AG09319 (cell line): ENCODE data around the gene MCF2L.

Experiments
- DNase-seq: peaks from one replicate; pipeline ENCODE4 v3.0.0-alpha.2; 2010; ENCODE audit warnings: low read depth; ENCODE audit errors: extremely low read depth
- TF ChIP-seq, protein P1 (sequence below): IDR thresholded peaks from 2 replicates; pipeline ENCODE4 v1.5.1; 2011; ENCODE audit warnings: low read depth, mild to moderate bottlenecking, inconsistent platforms, low read length, moderate library complexity

Gene MCF2L

DNA sequence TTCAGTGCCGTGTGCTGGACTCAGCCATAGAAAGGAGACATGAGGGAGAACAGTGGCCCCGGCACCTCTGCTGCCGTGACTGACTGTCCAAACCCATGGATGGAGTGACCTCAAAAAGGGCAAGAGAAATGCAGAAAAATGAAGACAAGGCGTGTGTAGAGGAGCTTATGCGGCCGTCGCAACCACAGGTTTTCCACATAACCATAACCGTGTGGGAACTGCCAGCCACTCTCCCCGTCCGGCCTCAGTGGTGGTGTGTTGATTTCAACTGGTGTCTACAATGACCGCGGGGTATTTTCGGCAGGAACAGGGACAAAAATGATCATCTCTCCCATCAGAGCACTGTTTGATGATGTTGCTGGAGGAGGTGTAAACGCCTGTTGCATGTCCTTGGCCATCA lies 93.7 kb downstream of the MCF2L start:
- no peak for DNase-seq
- TF ChIP-seq, protein P1, sequence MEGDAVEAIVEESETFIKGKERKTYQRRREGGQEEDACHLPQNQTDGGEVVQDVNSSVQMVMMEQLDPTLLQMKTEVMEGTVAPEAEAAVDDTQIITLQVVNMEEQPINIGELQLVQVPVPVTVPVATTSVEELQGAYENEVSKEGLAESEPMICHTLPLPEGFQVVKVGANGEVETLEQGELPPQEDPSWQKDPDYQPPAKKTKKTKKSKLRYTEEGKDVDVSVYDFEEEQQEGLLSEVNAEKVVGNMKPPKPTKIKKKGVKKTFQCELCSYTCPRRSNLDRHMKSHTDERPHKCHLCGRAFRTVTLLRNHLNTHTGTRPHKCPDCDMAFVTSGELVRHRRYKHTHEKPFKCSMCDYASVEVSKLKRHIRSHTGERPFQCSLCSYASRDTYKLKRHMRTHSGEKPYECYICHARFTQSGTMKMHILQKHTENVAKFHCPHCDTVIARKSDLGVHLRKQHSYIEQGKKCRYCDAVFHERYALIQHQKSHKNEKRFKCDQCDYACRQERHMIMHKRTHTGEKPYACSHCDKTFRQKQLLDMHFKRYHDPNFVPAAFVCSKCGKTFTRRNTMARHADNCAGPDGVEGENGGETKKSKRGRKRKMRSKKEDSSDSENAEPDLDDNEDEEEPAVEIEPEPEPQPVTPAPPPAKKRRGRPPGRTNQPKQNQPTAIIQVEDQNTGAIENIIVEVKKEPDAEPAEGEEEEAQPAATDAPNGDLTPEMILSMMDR = no peak

DNA sequence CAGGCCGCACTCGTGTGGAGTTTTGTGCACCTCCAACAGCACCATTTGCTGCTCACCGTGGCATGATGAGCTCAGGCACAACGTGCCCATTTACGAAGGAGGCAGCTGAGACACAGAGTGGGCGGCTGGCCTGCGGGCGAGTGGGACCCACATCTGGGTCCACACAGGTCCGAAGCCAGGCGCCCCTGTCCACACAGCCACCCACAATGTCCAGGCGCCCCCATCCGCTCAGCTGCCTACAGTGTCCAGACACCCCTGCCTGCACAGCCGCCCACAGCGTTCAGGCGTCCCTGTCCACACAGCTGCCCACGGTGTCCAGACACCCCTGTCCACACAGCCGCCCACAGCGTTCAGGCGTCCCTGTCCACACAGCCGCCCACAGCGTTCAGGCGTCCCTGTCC lies 94.1 kb downstream of the MCF2L start:
- TF ChIP-seq, protein P1 = no peak
- no peak for DNase-seq

DNA sequence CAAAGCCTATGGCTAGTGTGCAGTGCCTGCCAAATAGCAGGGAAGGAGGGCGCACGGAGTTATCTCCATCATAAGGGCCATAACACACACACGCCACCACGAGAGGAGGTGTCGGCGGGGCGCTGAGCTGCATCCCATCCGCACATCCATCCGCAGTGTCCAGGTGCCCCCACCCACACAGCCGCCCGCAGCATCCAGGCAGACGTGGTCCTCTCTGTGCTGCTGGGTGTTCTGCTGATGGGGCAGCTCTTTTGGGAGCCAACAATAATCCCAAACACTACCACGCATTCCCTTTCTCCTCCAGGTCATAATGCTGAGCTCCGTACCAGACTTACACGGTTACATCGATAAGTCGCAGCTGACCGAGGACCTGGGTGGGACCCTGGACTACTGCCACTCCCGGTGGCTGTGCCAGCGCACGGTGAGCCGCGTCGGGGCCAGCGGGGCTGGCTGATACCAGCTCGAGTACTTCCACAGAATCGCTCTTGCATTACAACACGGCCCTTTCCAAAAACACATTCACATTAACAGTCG lies 95.1 kb downstream of the MCF2L start:
- DNase-seq = no peak
- TF ChIP-seq, protein P1 = no peak

DNA sequence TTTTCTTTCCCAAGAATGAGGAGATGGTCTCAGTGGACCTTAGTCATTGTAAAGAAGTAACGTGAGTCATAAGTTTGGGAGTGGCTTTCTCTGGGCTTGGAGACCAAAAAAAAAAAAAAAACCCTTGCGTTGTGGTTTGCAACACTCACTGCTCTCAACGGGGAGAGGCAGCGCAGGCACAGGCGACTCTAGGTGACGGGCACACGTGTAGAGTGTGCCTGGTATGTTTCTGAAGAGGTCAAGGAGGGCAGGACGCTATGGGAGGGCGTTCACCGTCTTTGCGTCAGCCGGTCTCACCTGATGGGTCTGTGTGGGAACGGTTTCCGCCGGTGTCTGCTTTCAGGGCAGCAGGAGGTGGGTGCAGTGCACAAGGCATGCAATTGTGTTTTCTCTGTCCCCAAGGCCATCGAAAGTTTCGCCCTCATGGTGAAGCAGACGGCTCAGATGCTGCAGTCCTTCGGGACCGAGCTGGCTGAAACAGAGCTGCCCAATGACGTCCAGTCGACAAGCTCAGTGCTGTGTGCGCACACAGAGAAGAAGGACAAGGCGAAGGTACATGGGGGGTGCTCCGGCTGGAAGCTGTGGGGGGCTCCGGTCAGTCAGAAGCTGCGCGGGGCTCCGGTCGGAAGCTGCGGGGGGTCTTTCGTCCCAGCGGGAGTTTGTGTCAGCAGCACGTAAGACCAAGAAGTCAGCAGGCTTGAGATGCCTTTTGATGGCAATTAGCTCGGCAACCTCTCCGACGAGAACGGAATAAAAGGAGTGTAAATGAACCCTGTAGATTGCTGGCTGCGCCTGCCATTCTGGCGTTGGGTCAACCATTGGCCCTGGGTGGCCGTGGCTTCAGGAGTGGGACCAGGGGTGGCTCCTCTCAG lies 95.8 kb downstream of the MCF2L start:
- DNase-seq = no peak
- TF ChIP-seq, protein P1 = no peak

DNA sequence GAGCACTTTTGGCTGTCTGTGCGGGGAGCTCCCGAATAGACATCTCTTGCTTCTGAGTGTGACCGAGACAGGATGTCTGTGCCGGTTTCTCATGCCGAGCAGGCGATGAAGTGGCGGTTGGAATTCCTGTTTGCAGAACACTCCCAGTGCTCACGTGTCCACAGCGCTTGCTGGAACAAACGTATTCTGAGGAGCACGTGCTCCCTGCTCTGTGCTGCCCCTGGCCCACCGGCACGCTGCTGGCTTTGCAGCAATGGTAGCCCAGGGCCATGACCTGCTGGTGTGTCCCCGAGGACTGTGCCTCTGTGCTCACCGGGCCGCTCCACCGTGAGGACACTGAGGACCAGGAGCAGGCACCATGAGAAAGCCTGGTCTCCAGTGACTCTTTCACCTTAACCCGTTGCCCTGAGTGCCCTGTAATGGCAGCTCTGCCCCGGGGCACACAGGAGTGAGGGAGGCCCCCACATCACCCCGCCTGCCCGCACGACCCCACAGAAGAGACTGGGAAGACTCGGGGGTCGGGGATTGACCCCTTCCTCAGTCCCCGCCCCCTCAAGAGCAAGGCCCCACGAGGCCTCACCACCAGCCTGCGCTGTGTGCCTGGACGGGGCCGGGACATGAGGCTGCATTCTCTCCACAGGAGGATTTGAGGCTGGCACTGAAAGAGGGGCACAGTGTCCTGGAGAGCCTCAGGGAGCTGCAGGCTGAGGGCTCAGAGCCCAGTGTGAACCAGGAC lies 96.6 kb downstream of the MCF2L start:
- DNase-seq = no peak
- TF ChIP-seq, protein P1 = no peak

DNA sequence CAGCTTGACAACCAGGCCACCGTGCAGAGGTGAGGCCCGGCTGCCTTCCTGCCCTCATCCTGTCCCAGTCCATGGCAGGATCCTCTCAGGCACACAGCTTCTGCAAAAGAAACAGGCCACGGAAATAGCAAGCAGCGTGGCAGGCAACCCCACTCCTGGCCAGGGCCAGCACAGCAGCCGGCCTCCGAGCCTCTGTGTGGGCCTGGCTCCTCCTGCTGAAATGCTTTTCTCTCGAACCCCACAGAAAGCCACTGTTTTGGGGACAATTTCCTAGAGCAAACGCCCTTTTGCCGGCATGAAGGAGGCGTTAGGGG lies 97.1 kb downstream of the MCF2L start:
- DNase-seq = no peak
- TF ChIP-seq, protein P1 = no peak

DNA sequence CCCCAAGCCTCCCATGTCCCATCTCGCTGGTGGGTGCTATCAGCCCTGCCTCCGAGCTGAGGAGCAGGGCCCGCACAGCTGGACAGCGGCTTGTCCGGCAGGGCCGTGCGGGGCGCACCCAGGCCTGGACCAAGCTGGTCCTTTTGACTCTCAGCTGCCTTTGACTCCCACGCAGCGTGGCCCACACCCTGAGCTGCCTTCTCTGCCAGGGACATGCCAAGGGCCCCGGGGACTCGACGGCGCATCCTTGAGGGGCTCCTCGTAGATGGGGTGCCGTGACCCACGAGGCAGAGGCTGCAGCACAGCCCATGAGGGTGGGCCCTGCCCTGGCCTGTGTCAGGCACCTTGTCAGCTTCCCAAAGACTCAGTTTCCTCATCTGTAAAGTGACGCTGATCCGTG lies 97.7 kb downstream of the MCF2L start:
- DNase-seq = no peak
- TF ChIP-seq, protein P1 = no peak
